ENCODE data around the gene CORO1C. TPM values are rescaled to one million over a fixed set of nuclear protein-coding genes. Genes with fewer than 3 reads are reported as not detected.

The CORO1C gene
- total RNA-seq, 1 experiment from 2014 or later = 195 TPM

GRCh38 chr12:108608616-108609015 is 122.7 kb downstream of the CORO1C start:
- no peak for TF ChIP-seq CTCF (IDR thresholded peaks at IDR 0.05; ENCODE audit: insufficient read depth in 1 of 2, low read depth in 1 of 2, low read length in 1 of 2, severe bottlenecking in 1 of 2, unreplicated experiment in 1 of 2)
- Mint-ChIP-seq H3K4me1 (ENCODE audit: low read depth, unreplicated experiment) (no peaks in the 10 kb centered on the region), H3K4me3 (ENCODE audit: unreplicated experiment) (no peak overlapping the region), H3K27me3 (ENCODE audit: insufficient read depth, unreplicated experiment) (peaks cover 6% of the 10 kb centered on the region), H3K9me3 (ENCODE audit: unreplicated experiment) (no peaks in the 10 kb centered on the region), H3K27ac (ENCODE audit: unreplicated experiment) (no peak overlapping the region), H3K36me3 (ENCODE audit: insufficient read depth, unreplicated experiment) (no peaks in the 10 kb centered on the region)
- H3K36me3 ChIP-seq (ENCODE audit: control insufficient read depth, insufficient read depth, low read length) = no peaks in the 10 kb centered on the region
- no peaks in the 10 kb centered on the region for H3K27me3 ChIP-seq (replicated peaks; ENCODE audit: control insufficient read depth, insufficient read depth, low read length)
- CTCF ChIA-PET = no interaction called here
- no peak overlapping the region for H3K4me3 ChIP-seq (ENCODE audit: low read depth, low read length)
- no peaks in the 10 kb centered on the region for H3K4me1 ChIP-seq
- no TSS peak for BruUV-seq (replicated peaks)
- DNase-seq = no peak
- POLR2A ChIA-PET = no interaction called here
- no peaks in the 10 kb centered on the region for H3K9me3 ChIP-seq
- intact Hi-C loops (cut with micrococcal nuclease; ENCODE audit: unreplicated experiment) = no loop called here

- H3K36me3 Mint-ChIP-seq (ENCODE audit: insufficient read depth, unreplicated experiment) = no peaks in the 10 kb centered on the region
- no peak overlapping the region for H3K4me3 Mint-ChIP-seq (ENCODE audit: unreplicated experiment)
- no peak for DNase-seq
- CTCF ChIA-PET = no interaction called here
- peaks cover 6% of the 10 kb centered on the region for H3K27me3 Mint-ChIP-seq (ENCODE audit: insufficient read depth, unreplicated experiment)
- H3K9me3 Mint-ChIP-seq (ENCODE audit: unreplicated experiment) = no peaks in the 10 kb centered on the region
- H3K4me1 Mint-ChIP-seq (ENCODE audit: low read depth, unreplicated experiment) = no peaks in the 10 kb centered on the region
- no TSS peak for BruUV-seq (replicated peaks)
- Histone ChIP-seq H3K4me1 (no peaks in the 10 kb centered on the region), H3K36me3 (ENCODE audit: control insufficient read depth, insufficient read depth, low read length) (no peaks in the 10 kb centered on the region), H3K4me3 (ENCODE audit: low read depth, low read length) (no peak overlapping the region), H3K27me3 (replicated peaks; ENCODE audit: control insufficient read depth, insufficient read depth, low read length) (no peaks in the 10 kb centered on the region), H3K9me3 (no peaks in the 10 kb centered on the region)
- TF ChIP-seq CTCF (IDR thresholded peaks at IDR 0.05; ENCODE audit: insufficient read depth in 1 of 2, low read depth in 1 of 2, low read length in 1 of 2, severe bottlenecking in 1 of 2, unreplicated experiment in 1 of 2) = no peak
- POLR2A ChIA-PET = no interaction called here
- intact Hi-C loops (cut with micrococcal nuclease; ENCODE audit: unreplicated experiment) = no loop called here
- no peak overlapping the region for H3K27ac Mint-ChIP-seq (ENCODE audit: unreplicated experiment)
Measured at GRCh38 chr12:108607981-108608600, 123.2 kb downstream of the CORO1C start.

GRCh38 chr12:108606492-108606891 is 124.8 kb downstream of the CORO1C start:
- no peak overlapping the region for H3K4me3 Mint-ChIP-seq (ENCODE audit: unreplicated experiment)
- BruUV-seq (replicated peaks) = no TSS peak
- H3K27me3 Mint-ChIP-seq (ENCODE audit: insufficient read depth, unreplicated experiment) = peaks cover 6% of the 10 kb centered on the region
- Histone ChIP-seq H3K27me3 (replicated peaks; ENCODE audit: control insufficient read depth, insufficient read depth, low read length) (no peaks in the 10 kb centered on the region), H3K4me1 (no peaks in the 10 kb centered on the region), H3K4me3 (ENCODE audit: low read depth, low read length) (no peak overlapping the region), H3K9me3 (no peaks in the 10 kb centered on the region), H3K36me3 (ENCODE audit: control insufficient read depth, insufficient read depth, low read length) (no peaks in the 10 kb centered on the region)
- ChIA-PET POLR2A (no interaction called here), CTCF (no interaction called here)
- H3K4me1 Mint-ChIP-seq (ENCODE audit: low read depth, unreplicated experiment) = no peaks in the 10 kb centered on the region
- H3K9me3 Mint-ChIP-seq (ENCODE audit: unreplicated experiment) = no peaks in the 10 kb centered on the region
- no peak for TF ChIP-seq CTCF (IDR thresholded peaks at IDR 0.05; ENCODE audit: insufficient read depth in 1 of 2, low read depth in 1 of 2, low read length in 1 of 2, severe bottlenecking in 1 of 2, unreplicated experiment in 1 of 2)
- DNase-seq = no peak
- intact Hi-C loops (cut with micrococcal nuclease; ENCODE audit: unreplicated experiment) = no loop called here
- H3K27ac Mint-ChIP-seq (ENCODE audit: unreplicated experiment) = no peak overlapping the region
- H3K36me3 Mint-ChIP-seq (ENCODE audit: insufficient read depth, unreplicated experiment) = no peaks in the 10 kb centered on the region

Data from Caco-2 (cell line).